ENCODE results near the gene USP32.

DNA sequence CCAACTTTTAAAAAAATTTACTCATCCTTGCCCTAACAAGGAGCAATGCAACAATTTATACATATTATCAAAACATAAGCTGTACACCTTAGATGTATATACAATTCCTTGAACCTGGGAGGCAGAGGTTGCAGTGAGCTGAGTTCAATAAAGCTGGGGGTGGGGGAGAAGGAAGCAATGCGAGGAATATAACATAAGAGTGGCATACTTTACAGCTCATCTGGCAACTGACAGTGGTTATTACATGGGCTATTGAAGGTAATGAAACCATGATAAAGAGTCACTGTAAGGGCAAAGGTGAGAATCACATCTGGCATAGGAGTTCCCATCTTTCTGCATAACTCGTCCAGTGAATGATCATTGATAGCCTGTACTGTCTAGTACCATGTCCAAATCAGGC, 198.5 kb downstream of the USP32 start:
- TF ChIP-seq POLR2AphosphoS5 (IDR thresholded peaks at IDR 0.05; ENCODE audit: low read depth, low read length) (no peak), POLR2A (IDR thresholded peaks at IDR 0.05; ENCODE audit: low read depth, low read length) (no peak)

Measured in GM12892 (cell line).